ENCODE measurements around the gene MEGF11. TPM values are rescaled to one million over a fixed set of nuclear protein-coding genes. Genes with fewer than 3 reads are reported as not detected.
"Not testable (repeated sequence)": the region's sequence is repeated elsewhere in the genome, so short reads cannot be mapped to it uniquely, and the experiment has no call there.

Gene MEGF11
- polyA plus RNA-seq, 1 experiment, result 0.04 TPM

DNA sequence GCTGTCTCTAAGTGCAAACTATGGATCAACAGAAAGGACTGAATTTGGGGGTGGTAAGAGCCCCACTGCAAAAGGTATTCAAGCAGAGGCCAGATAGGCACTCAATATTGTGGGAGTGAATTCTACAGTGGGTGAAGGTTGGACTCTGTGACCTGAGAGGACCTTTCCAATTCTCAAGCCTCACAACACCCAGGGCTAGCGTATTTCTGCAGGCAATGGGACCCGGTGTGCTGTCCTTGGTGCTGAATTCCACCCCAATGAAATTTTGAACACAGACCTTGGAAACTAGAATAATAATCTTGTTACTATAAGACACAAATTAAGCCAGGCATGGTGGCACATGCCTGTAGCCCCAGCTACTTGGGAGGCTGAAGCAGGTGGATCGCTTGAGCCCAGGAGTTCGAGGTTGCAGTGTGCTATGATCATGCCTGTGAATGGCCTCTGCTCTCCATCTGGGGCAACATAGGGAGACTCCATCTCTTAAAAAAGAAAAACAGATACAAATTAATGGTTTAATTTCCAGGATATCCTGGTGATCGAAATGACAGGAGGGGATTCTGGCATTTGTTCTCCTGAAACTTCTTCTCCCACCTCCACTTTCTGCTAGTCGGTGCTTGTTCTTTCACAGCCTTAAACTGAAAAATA is 248.8 kb downstream of the MEGF11 start:
- Histone ChIP-seq H3K4me3 (ENCODE audit: low read depth, low read length) (no peak overlapping the region), H3K27me3 (ENCODE audit: control insufficient read depth, insufficient read depth, low read length) (no peaks in the 10 kb centered on the region), H3K36me3 (ENCODE audit: control insufficient read depth, insufficient read depth, low read length) (no peaks in the 10 kb centered on the region)
- POLR2A ChIA-PET, result no interaction called here
- no peak for DNase-seq (ENCODE audit: low read depth)
- CTCF ChIA-PET, result no interaction called here
- TF ChIP-seq, protein P1, sequence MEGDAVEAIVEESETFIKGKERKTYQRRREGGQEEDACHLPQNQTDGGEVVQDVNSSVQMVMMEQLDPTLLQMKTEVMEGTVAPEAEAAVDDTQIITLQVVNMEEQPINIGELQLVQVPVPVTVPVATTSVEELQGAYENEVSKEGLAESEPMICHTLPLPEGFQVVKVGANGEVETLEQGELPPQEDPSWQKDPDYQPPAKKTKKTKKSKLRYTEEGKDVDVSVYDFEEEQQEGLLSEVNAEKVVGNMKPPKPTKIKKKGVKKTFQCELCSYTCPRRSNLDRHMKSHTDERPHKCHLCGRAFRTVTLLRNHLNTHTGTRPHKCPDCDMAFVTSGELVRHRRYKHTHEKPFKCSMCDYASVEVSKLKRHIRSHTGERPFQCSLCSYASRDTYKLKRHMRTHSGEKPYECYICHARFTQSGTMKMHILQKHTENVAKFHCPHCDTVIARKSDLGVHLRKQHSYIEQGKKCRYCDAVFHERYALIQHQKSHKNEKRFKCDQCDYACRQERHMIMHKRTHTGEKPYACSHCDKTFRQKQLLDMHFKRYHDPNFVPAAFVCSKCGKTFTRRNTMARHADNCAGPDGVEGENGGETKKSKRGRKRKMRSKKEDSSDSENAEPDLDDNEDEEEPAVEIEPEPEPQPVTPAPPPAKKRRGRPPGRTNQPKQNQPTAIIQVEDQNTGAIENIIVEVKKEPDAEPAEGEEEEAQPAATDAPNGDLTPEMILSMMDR (IDR thresholded peaks at IDR 0.05; ENCODE audit: insufficient read depth, low read depth, low read length), result no peak

DNA sequence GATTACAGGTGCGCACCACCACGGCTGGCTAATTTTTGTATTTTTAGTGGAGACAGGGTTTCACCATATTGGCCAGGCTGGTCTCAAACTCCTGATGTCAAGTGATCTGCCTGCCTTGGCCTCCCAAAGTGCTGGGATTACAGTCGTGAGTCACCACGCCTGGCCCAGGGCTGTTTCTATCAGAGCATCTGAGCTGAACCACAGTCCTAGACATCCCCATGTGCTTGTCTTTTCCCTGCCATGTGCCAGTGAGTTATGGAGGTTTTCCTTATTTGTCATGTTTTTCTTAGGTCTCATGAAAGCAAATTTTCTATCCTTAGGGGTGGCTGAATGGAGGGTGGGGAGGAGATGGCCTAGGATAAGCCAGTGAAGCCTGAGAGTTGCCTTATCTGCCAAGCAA is 250.4 kb downstream of the MEGF11 start:
- H3K27me3 ChIP-seq (ENCODE audit: control insufficient read depth, insufficient read depth, low read length); CTCF ChIA-PET; DNase-seq (ENCODE audit: low read depth); POLR2A ChIA-PET; H3K36me3 ChIP-seq (ENCODE audit: control insufficient read depth, insufficient read depth, low read length); H3K4me3 ChIP-seq (ENCODE audit: low read depth, low read length): not testable (repeated sequence)

DNA sequence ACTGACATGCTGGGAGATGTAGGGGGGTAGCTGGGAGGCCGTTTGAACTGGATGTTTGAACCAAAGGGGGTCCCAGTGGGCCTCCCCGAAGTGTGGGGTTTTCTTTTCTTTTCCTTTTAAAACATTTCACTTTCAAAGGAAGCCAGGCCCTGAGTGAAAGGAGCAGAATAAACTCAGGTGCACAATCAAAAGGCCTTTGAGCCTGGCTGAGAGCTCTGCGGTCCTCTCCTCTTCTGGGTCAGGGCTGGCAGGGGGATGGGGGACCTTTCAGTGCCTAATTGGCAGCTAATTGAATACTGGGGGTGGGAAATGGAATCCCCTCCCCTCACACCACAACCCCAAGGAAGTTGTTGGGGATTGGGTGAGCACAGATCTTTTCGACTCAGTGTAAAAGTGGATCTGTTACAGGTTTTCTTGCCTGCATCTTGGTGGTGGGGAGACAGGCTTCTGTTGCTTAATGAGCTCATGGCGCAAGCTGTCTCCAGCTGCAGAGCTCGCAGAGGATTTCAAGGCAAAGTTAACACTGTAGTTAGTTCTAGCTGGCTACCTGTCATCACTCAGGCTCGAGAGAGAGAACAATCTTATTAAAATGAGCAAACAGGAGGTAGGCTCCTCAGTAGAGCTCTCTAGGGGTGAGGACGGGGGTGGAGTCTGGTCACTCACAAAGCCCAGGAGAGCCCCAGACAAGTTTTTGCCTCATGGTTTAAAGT is 251.7 kb downstream of the MEGF11 start:
- CTCF ChIA-PET, result interaction anchor here (1.5 kb wide), 1 partner anchor 10 kb away, joined by 3 read pairs; no protein-coding TSS in a partner anchor
- TF ChIP-seq, protein P1 (IDR thresholded peaks at IDR 0.05; ENCODE audit: insufficient read depth, low read depth, low read length), result no peak
- no peak for DNase-seq (ENCODE audit: low read depth)

DNA sequence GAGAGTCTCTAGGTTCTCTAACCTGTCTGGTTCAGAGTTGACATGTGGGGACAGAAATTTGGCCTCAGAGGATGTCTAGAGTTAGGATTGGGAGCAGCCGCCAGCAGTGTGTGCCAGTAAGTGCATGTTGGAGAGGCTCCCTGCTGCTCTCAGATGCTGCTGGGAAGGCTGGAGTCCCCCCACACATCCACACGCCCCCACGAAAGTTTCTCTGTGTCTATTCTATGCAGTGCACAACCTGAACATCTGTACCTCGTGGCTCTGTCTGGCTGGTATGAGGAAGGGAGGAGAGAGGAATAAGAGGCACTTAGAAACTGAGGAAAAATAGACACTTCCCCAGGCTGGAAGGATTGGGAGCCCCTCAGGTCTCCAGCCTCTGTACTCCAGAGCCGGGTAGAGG is 252.5 kb downstream of the MEGF11 start:
- Histone ChIP-seq H3K27me3 (ENCODE audit: control insufficient read depth, insufficient read depth, low read length) (peaks cover 3% of the 10 kb centered on the region; the same call in 1 of the 2 replicates), H3K4me3 (ENCODE audit: low read depth, low read length) (no peak overlapping the region), H3K36me3 (ENCODE audit: control insufficient read depth, insufficient read depth, low read length) (no peaks in the 10 kb centered on the region)
- ChIA-PET POLR2A (no interaction called here), CTCF (no interaction called here)
- TF ChIP-seq, protein P1 (IDR thresholded peaks at IDR 0.05; ENCODE audit: insufficient read depth, low read depth, low read length), result no peak
- DNase-seq (ENCODE audit: low read depth), result no peak

More for the DNA sequence above, 251.7 kb downstream of the MEGF11 start:
- H3K27me3 ChIP-seq (ENCODE audit: control insufficient read depth, insufficient read depth, low read length), result peaks cover 3% of the 10 kb centered on the region; the same call in 1 of the 2 replicates
- H3K36me3 ChIP-seq (ENCODE audit: control insufficient read depth, insufficient read depth, low read length), result no peaks in the 10 kb centered on the region
- POLR2A ChIA-PET, result no interaction called here
- H3K4me3 ChIP-seq (ENCODE audit: low read depth, low read length), result no peak overlapping the region

DNA sequence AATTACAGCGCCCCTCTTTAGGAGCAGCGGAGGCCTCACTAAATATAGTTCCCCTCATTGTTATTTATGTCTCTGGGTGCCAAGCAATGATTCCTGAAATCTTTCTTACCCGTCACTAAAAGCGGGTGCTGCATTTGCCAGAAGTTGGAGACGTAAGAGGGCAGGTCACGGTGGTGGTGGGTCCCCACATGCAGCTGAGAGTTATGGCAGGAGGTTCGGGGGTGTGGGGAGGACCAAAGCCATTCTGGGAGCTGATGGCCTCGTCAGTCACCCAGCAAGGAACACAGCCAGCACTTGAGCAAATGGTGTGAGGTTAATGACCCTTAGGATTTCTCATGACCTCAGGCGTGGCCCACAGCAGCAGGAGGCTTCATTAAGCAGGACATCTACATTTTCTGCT is 255.1 kb downstream of the MEGF11 start:
- no peak for DNase-seq (ENCODE audit: low read depth)
- POLR2A ChIA-PET, result no interaction called here
- Histone ChIP-seq H3K36me3 (ENCODE audit: control insufficient read depth, insufficient read depth, low read length) (no peaks in the 10 kb centered on the region), H3K4me3 (ENCODE audit: low read depth, low read length) (no peak overlapping the region), H3K27me3 (ENCODE audit: control insufficient read depth, insufficient read depth, low read length) (peaks cover 9% of the 10 kb centered on the region)
- TF ChIP-seq, protein P1 (IDR thresholded peaks at IDR 0.05; ENCODE audit: insufficient read depth, low read depth, low read length), result no peak
- CTCF ChIA-PET, result interaction anchor here (0.6 kb wide), 1 partner anchor 50 kb away, joined by 3 read pairs; no protein-coding TSS in a partner anchor
